Left colon (tissue), 2 donors: ENCODE measurements around the gene AMZ1. TPM values are rescaled to one million over a fixed set of nuclear protein-coding genes. Genes with fewer than 3 reads are reported as not detected.

Source experiments
- ATAC-seq: fragments of 200-7000 bp; cut with Tn5 transposase; one replicate; pipeline ENCODE4 v1.9.1; 2020; ENCODE audit warnings: mild to moderate bottlenecking, moderate library complexity
- DNase-seq, 2 donors: peaks; one replicate each; pipeline ENCODE4 v3.0.0-alpha.2; 2020
- intact Hi-C, 2 donors: fragments of 100-400 bp; cut with DNase I in 1 of 2; cut with micrococcal nuclease in 1 of 2; formaldehyde crosslinking; loops; one replicate each; pipeline versions ENCODE4 v1.11.2 to v1.14.0; 2022; cut with DNase I, micrococcal nuclease
- total RNA-seq, 2 donors: library from RNA; stranded (reverse); fragmentation: NEBNext Ultra II Directional; extraction: Animal tissue kit (Norgen Biotek cat#: 25700); gene quantifications; one replicate each; pipeline ENCODE4 v1.2.1, GENCODE V29; 2021
- donor health status: DM: no; HTN: no; CAD: no.
- donor health status: DM: yes; HTN: yes; CAD: no.

Gene AMZ1
- total RNA-seq, 2 donors from 2014 or later: 0.28 TPM; not detected in 1

GRCh38 chr7:2757361-2757903 is 69.4 kb downstream of the AMZ1 start:
- ATAC-seq (no peak), DNase-seq (peak in 1 of 2 donors; percentile 68)
- intact Hi-C loops: no loop called here

- ATAC-seq (no peak), DNase-seq (peak in 1 of 2 donors; percentile 52)
- intact Hi-C loops: no loop called here
Measured at GRCh38 chr7:2757904-2758672, 70.1 kb downstream of the AMZ1 start.

GRCh38 chr7:2758673-2759616 is 70.9 kb downstream of the AMZ1 start:
- no peak for DNase-seq
- intact Hi-C loops: no loop called here
- ATAC-seq: no peak

GRCh38 chr7:2759736-2760097 is 71.7 kb downstream of the AMZ1 start:
- no peak for DNase-seq
- peak; percentile 22 for ATAC-seq
- intact Hi-C loops: no loop called here

- peak; percentile 91 for ATAC-seq
- peak; percentile 87 to 94 for DNase-seq
- intact Hi-C loops: no loop called here
Measured at GRCh38 chr7:2760098-2760889, 72.3 kb downstream of the AMZ1 start.

- ATAC-seq (no peak), DNase-seq (peak in 1 of 2 donors; percentile 24)
- intact Hi-C loops: no loop called here
Measured at GRCh38 chr7:2761131-2761624, 73.2 kb downstream of the AMZ1 start.

- intact Hi-C loops: no loop called here
- DNase-seq (no peak), ATAC-seq (no peak)
Measured at GRCh38 chr7:2761801-2762497, 73.9 kb downstream of the AMZ1 start.

- DNase-seq: no peak
- ATAC-seq: no peak
- intact Hi-C loops: no loop called here
Measured at GRCh38 chr7:2763597-2763996, 75.6 kb downstream of the AMZ1 start.

GRCh38 chr7:2764621-2765020 is 76.6 kb downstream of the AMZ1 start:
- no peak for ATAC-seq
- no peak for DNase-seq
- intact Hi-C loops: no loop called here

Other genes starting within 250 kb of the AMZ1 start
- gene GRIFIN, start 211.8 kb upstream of the AMZ1 start, total RNA-seq: not detected
- 10 to 100 TPM; 48.3 to 70.1 TPM for gene LFNG, start 168.4 kb upstream of the AMZ1 start, total RNA-seq
- gene BRAT1, start 132.7 kb upstream of the AMZ1 start, total RNA-seq: 10 to 100 TPM; 21.8 to 21.9 TPM
- 10 to 100 TPM; 28.5 to 30.5 TPM for gene IQCE, start 129.2 kb upstream of the AMZ1 start, total RNA-seq
- 10 to 100 TPM; 31.3 to 51.0 TPM for gene TTYH3, start 56.2 kb upstream of the AMZ1 start, total RNA-seq
- gene GNA12, start 156.1 kb downstream of the AMZ1 start, total RNA-seq: 10 to 100 TPM; 21.4 to 32.9 TPM